HuH-7 (cell line): ENCODE data around the gene MS4A7.

Source experiments
- DNase-seq: peaks from one replicate; pipeline ENCODE4 v3.0.0; 2011; ENCODE audit warnings: low spot score

MS4A7 gene

DNA sequence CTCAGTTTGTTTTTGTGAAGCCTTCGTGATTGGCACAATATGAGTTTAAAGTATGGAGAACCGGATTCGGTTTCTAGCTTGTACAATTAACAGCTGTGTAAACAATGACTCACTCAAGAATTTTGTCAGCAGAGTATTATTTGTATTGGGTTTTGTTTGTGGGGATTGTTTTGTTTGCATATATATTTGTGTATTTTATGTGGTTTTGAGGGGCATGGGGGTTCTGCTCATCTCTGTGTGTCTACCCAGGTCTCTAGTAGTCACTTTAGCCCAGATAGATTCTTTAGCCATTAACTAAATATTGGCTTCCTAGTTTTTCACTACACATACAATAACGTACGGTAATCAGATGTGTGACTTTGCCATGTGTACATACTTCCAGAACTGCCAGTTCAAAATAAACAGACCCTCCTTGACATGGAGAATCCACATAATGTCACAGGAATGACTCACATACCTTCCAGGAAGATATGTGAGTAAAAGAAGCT is 7.5 kb upstream of the MS4A7 start:
- no peak for DNase-seq

DNA sequence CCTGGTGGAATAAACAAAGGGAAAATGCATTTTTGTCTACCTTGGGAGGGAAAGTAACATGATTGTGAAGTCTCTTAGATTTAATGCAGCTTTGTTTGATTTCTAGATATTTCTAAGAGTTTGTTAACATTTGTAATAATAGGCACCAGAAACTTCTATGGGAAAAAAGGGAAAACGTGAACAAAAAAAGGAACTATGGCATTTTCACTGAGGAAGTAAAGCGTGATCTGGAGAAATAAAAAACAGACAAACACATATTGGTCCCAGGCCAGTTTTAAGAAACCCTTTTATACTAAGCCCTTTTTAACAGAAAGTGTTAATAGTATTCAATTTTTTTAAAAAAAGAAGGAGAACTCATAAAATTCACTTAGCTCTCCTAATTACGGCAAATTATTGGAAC is 6.9 kb upstream of the MS4A7 start:
- DNase-seq = no peak

DNA sequence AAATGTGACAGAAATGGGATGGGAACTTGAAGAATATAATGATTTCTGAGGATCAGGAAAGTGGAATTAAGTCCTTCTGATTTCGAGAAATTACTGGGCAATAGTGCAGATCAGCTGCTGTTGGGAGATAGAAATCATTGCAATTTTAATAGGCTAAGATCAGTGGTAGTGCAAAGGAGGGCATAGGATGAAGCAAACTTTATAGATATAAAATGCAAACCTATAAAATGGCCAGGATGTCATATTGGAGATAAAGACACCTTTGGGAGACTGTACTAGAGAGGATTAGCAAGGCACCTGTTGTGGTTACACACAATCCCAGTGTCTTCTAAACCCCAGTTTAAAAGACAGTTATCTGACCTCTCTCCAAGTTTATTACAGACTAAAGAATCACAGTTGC is 6.5 kb upstream of the MS4A7 start:
- DNase-seq = no peak

DNA sequence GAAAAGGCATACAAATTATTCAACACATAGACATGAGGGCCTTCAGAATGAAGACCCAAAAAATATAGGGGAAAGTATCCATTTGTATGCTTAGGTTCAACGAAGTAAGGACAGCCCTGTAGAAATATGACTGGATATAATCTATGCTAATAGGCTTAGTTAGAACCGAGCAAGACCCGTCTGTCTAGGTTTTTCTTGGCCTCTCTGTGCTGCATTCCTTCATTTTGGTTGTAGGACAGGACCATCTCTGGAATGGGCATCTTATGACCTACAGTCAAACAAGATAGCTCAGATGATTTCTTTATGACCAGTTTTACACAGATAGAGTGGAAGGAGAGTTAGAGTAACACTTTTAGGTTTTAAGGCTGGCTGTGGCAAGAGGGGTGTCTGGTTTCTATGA is 5.6 kb upstream of the MS4A7 start:
- DNase-seq = no peak

DNA sequence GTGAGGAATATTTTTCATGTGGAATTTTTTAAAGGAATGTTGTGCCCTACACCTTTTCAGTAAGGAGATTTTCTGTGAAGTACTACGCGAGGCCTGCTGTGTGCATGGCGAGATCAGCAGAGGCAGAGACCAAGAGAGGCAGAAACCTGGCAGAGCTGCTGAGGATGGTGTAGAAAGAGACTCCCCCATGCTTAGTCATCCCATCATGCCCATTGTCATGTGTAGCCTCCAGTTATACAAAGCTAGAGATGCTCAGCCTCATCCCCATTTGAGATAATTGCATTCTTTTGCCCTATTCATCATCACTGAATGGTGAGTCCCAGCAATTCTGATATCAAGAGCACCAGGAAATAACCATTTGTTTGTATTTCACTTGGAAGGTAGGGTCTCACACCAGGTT is 3.0 kb upstream of the MS4A7 start:
- DNase-seq = no peak

DNA sequence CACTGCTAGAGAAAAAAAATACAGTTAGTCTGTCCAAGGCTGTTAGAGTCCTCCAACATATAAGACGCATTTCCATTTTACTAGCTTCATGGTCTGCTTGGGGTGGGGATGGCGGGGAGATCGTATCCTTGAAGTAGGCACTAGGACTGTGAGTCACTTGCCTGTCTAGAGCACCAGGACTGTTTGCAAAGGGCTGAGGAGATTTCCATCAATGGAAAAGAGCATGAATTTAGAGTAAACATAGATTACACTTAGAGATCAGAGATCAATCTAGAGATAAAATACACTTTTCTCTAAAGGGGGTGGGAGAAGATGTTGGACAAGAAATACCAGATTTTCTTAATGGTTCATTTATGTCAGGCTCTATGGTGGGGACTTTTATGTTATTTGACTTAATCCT is 1.7 kb upstream of the MS4A7 start:
- DNase-seq = no peak

DNA sequence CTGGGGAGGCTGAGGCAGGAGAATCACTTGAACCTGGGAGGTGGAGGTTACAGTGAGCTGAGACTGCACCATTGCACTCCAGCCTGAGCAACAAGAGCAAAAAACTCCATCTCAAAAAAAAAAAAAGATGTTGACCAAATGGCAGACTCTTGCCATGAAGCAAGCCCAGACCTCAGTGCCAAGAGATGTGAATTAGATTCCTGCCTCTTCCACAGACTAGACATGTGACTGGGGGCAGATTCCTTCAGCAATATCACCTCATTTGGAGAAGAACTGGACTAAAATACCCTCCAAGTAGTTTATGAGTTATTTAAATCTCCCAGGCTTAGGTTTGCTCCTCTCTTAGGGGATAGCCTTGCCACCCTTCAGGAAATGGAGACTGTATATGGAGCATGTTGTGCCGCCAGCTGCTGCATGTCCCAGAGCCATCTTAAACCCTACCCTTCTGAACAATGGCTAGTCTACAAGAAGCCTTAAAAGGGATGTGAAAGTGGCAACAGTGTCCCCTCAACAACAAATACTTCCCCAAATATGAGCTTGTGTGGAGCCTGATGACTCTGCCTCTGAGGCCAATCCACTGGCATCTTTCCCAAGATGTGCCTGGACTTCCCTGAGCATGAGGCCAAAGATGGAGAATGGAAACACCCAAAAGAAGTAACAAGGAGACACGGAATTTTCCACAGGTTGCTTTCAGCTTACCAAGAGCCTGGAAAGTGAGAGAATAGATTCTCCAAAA is 763 bp upstream of the MS4A7 start:
- DNase-seq = no peak

DNA sequence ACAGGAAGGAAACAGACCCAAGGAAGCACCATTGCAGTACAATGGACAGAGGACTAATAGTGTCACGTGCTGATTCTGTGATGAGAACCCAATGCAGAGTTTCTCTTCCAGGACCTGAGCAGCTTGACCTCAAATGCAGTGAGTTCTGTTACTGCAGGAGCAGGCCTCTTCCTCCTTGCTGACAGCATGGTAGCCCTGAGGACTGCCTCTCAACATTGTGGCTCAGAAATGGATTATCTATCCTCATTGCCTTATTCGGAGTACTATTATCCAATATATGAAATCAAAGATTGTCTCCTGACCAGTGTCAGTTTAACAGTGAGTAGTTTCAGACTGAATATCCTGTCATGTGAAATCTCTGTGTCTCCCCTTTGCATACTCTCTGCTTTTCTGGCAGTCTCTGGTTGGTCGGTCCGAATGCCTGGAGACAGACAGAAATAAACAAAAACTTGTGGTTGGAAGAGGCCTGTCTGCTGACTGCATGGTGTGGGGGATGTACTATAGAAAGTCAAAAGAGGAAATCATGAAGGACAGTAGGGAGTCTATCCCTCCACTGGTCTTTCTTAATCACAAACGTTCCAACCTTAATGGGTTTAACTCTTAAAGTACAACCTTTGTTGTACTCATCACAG is 11.1 kb downstream of the MS4A7 start:
- DNase-seq = no peak

DNA sequence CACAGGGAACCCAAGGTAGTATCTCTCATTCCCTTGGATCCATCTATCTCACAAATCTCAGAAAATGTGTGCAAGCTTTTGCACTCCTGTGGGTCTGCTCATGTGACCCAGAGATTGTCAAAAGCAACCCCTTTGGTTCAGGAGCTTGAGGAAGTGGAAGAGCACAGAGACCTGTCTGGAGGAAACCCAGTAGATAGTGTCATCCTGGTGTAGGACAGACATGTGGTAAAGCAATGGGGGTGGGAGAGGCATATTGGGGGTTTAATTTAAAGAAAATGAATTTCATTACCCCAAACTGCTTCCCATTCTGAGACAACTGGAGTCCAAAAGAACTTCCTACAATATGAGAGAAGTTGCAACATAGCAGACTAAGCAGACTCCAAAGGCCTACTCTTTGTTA is 12.1 kb downstream of the MS4A7 start:
- no peak for DNase-seq

DNA sequence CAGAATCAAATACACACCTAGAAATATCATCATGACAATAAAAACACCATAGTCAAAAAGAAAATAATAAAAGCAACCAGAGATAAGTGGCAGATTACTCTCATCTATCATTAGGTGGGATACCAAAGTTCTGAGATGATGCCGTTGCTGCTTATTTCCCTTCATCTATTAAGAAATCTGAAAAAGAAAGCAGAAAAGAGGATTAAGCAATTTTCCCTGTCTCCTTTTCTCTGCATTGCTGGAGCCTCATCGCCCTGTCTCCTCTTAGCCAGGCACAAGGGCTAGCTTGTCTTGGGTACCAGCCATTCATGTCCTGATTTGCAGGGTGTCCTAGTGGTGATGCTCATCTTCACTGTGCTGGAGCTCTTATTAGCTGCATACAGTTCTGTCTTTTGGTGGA is 14.0 kb downstream of the MS4A7 start:
- no peak for DNase-seq

DNA sequence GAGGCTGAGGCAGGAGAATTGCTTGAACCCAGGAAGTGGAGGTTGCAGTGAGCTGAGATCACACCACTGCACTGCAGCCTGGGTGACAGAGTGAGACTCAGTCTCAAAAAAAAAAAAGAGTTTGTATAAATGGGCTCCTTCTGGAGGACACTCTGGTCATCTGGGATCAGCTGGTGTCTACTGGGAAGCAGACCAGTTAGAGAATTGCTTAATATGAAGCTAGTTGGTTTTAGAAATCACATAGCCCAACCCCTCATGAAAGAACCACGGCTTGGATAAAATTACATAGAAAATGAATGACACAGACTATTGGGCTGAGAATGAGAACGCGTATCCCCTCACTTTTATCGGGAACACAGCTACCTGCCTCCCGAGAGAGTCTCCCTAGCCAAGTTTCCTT is 14.7 kb downstream of the MS4A7 start:
- DNase-seq = no peak

DNA sequence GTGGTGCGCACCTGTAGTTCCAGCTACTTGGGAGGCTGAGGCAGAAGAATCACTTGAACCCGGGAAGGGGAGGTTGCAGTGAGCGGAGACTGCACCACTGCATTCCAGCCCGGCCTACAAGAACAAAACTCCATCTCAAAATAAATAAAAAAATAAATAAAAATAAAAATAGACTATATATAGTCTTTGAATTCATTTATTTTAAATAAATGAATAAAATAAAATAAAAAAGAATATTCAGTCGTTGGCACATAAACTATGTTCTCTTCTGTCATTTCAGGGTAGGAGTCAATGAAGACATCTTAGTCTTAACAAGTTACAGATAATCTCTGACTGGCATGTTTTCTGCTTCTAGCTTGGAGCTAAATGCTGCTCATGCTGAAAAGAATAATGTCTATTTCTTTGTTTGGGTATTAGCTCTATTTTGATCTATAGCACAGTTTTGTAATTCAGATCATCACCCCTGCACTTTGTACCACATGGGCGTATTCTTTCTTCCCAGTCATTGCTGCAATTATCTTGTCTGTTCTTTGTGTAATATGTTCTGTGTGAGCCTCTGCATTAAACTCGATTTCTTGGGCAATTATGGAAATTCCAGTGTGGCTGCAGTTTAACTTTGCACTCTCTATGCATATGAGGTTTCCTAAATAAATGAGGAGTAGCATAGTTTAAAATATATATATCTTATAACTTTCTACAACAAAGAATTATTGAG is 16.5 kb downstream of the MS4A7 start:
- no peak for DNase-seq

DNA sequence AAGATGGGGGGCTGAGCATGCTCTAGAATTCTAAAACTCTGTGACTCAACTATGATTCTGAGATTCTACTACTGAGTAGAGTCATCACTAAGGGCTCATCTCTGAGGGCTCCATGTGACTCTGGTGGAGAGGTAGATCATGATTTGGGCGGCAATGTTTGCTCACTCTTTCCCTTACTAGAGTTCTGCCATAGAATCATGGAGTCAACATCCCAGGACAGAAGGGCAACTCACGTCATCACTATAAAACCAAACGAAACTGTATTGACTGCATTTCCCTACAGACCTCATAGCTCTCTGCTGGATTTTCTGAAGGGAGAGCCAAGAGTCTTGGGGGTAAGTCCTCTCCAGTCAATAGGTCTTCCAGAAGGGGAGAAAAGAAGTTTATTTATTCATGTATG is 18.1 kb downstream of the MS4A7 start, which contains the start of gene MS4A14:
MS4A14 (plus strand) TSS at position 78 of the 400 bp plus-strand sequence; CDS start at position 198, 120 bp downstream.
- no peak for DNase-seq

DNA sequence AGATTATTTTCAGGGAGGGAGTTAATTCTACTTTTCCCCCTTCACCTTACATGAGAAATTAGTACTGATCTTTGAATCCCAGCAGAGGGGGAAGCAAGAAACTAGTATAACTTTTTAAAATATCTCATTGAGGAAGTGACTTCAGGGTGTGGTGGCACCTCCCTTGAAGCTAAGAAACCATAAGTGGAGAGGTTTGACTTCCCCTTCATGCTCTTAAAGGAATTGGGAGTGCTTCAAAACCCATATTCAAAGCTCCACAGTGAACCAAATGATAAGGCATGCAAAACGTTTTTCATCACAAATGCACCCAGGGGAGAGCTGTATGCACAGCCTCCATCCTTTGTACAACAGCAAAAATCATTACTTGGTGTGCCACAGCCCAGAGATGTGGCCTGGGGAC is 18.5 kb downstream of the MS4A7 start:
- DNase-seq = no peak

DNA sequence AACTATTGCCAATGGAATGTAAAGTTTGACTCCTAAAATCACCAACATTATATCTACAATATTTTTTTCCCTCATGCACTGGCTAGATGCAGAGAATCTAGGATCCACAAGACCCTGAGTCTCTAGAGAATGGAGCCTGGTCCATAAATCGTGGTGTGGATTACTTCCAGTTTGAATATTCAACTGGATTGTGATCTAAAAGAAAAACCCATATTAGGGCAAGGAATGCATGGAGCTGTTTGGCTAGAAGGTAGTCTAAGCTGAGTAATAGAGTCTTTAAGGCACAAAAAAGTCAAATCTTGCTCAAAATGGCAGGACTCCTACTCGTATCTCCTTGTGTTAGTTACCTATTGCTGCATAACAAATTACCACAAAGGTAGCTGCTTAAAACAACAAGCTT is 41.7 kb downstream of the MS4A7 start:
- DNase-seq = no peak

DNA sequence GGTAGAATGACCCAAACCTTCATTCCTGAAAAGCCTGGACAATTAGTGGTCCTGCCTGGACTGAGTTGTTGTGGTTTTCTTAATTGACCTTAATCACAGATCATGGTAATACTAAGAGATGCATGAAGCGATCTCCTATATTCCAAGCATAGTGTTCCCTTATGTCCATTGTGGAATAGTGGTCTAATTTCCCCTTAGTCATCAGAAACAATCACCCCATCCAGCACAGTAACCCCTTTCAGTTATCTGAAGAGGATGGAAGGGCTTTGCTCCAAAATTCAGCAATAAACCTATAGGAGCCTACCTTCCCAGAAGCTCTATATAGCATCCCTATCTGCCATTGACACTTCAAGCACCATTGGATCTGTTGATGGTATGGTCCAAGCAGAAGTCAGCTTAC is 44.3 kb downstream of the MS4A7 start:
- DNase-seq = no peak

DNA sequence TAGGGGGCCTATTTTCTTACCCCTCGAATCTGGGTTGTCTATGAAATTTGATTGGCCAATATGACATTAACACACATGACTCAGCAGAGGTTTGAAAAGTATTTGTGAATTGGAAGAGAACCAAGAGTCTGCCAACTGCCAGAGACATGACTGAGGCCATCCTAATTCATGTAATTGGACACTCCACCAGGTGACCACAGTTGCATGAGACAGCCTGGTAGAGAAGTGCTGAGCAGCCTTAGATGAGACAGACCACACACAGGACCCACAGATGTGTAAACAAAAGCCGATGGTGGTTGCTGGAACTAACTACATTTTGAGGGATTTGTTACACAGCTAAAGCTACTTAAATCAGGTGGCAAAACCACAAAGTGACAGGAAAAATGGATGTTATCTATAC is 50.2 kb downstream of the MS4A7 start:
- no peak for DNase-seq

DNA sequence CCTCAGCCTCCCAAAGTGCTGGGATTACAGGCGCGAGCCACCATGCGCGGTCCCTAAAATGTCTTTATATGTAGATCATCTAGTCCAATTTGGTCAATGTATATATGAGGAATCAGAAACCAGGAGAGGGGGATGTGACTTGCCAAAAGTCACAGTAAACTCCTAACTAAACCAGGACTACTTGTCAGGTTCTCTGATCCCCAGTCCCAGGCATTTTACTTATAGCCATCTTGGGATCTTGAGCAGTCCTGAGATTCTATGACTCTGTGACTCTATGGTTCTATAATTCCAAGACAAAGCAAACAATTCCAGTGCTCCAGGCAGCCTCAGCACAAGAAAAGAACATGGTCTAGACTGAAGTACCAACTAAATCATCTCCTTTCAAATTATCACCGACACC is 50.9 kb downstream of the MS4A7 start, which contains the start of gene MS4A5:
MS4A5 (plus strand) TSS at position 301 of the 400 bp plus-strand sequence. CDS start 103 bp downstream, outside the sequence.
- DNase-seq = no peak

DNA sequence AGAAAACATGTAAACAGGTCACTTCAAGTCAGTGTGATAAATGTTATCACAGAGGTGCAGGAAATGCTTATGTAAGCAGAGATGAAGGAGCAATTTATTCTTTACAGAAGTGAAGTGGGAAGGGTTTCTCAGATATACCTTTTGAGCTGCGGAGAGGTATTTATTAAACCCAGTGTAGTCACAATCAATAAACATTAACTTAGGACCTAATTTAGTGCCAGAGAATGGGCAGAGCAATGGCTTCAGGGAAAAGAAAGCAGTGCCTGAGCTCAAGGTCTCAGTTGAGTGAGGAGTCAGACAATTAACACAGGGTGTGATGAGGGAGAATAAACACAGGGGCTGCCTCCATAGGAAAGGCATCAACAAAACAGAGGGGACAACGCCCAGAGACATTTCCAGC is 52.9 kb downstream of the MS4A7 start:
- no peak for DNase-seq

DNA sequence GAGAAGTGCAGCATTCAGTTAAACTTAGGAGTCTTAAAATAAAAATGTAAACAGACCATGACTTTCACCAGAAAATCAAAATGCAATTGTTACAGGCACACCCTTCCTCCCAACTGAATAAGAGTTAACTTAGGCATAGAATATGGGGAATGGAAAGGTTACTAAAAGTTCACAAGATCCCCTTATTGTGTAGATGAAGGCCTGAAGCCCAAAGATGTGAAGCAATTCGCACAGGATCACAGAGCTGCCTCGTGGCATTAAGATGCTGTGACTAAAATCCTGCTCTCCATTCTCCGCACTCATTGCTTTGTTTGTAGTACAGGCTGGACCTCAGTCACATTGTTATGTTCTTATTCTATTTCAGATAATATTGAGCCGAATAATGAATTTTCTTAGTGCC is 55.1 kb downstream of the MS4A7 start:
- DNase-seq = no peak
